ENCODE measurements around the gene ITPR2. TPM values are rescaled to one million over a fixed set of nuclear protein-coding genes. Genes with fewer than 3 reads are reported as not detected.

Gene ITPR2
- total RNA-seq, 1 experiment from 2014 or later = 4.0 TPM

DNA sequence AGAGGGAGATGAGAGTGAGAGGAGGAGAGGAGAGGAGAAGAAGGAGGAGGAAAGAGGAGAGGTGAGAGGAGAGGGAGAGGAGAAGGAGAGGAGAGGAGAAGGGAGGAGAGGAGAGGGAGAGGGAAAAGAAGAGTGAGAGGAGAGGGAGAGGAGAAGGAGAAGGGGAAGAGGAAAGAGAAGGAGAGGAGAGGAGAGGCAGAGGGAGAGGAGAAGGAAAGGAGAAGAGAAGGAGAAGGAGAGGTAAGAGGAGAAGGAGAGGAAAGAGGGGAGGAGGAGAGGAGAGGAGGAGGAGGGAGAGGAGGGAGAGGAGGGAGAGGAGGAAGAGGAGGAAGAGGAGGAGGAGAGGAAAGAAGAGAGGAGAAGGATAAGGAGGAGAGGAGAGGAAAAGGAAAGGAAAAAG lies 266.8 kb downstream of the ITPR2 start:
- no peak for ATAC-seq
- CTCF ChIA-PET = no interaction called here
- no peak for DNase-seq

DNA sequence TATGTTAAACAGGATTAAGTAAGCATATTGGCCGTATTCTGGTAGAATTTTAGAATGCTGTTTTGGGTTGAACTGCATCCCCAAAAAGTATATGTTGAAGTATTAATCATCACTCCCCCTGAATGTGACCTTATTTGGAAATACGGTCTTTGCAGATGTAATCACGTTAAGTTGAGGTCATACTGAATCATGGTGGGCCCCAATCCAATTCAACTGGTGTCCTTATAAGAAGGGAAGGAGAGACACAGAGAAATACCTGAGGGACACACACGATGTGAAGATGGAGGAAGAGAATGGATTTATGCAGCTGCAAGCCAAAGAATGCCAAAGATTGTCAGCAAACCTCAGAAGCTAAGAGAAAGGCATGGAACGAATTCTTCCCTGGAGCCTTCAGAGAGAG lies 268.6 kb downstream of the ITPR2 start:
- H4K20me1 ChIP-seq (ENCODE audit: low read length) = no peaks in the 10 kb centered on the region
- CTCF ChIA-PET = no interaction called here
- no peak overlapping the region for H3K4me2 ChIP-seq (ENCODE audit: low read length)
- DNase-seq = no peak
- H3K4me1 ChIP-seq (ENCODE audit: insufficient read depth, low read length) = no peaks in the 10 kb centered on the region
- H3K9me2 ChIP-seq (replicated peaks; ENCODE audit: low read length) = no peaks in the 10 kb centered on the region
- H3K79me2 ChIP-seq (ENCODE audit: low read length) = no peaks in the 10 kb centered on the region
- BruUV-seq (replicated peaks) = no TSS peak
- no peak overlapping the region for H3K27ac ChIP-seq (ENCODE audit: low read length)
- H3K9me3 ChIP-seq (ENCODE audit: low read length) = no peaks in the 10 kb centered on the region
- H3K36me3 ChIP-seq (ENCODE audit: low read depth, low read length) = no peaks in the 10 kb centered on the region
- POLR2A ChIA-PET (ENCODE audit: unreplicated experiment) = interaction anchor here (0.6 kb wide), 1 partner anchor 457 kb away, joined by 14 read pairs; no protein-coding TSS in a partner anchor
- no peaks in the 10 kb centered on the region for H3F3A ChIP-seq (ENCODE audit: low read length, unreplicated experiment)
- no peak for ATAC-seq
- no peak overlapping the region for H3K9ac ChIP-seq (ENCODE audit: low read length)
- no peaks in the 10 kb centered on the region for H3K27me3 ChIP-seq (ENCODE audit: low read length)
- no peak overlapping the region for H3K4me3 ChIP-seq (ENCODE audit: low read length)
- no peak overlapping the region for H2AFZ ChIP-seq (ENCODE audit: low read length)
- TF ChIP-seq EZH2 (IDR thresholded peaks at IDR 0.05; ENCODE audit: low read length, unreplicated experiment) = no peak
- TF ChIP-seq, protein P1, sequence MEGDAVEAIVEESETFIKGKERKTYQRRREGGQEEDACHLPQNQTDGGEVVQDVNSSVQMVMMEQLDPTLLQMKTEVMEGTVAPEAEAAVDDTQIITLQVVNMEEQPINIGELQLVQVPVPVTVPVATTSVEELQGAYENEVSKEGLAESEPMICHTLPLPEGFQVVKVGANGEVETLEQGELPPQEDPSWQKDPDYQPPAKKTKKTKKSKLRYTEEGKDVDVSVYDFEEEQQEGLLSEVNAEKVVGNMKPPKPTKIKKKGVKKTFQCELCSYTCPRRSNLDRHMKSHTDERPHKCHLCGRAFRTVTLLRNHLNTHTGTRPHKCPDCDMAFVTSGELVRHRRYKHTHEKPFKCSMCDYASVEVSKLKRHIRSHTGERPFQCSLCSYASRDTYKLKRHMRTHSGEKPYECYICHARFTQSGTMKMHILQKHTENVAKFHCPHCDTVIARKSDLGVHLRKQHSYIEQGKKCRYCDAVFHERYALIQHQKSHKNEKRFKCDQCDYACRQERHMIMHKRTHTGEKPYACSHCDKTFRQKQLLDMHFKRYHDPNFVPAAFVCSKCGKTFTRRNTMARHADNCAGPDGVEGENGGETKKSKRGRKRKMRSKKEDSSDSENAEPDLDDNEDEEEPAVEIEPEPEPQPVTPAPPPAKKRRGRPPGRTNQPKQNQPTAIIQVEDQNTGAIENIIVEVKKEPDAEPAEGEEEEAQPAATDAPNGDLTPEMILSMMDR (conservative IDR thresholded peaks at IDR 0.05; ENCODE audit: low read depth, low read length) = no peak
- intact Hi-C loops (cut with micrococcal nuclease) = no loop called here

More for the DNA sequence above, 266.8 kb downstream of the ITPR2 start:
- Histone ChIP-seq H4K20me1 (ENCODE audit: low read length) (no peaks in the 10 kb centered on the region), H3K27me3 (ENCODE audit: low read length) (no peaks in the 10 kb centered on the region), H3K9me2 (replicated peaks; ENCODE audit: low read length) (no peaks in the 10 kb centered on the region), H3K9me3 (ENCODE audit: low read length) (no peaks in the 10 kb centered on the region), H3K36me3 (ENCODE audit: low read depth, low read length) (no peaks in the 10 kb centered on the region), H3K4me3 (ENCODE audit: low read length) (no peak overlapping the region), H3F3A (ENCODE audit: low read length, unreplicated experiment) (no peaks in the 10 kb centered on the region), H3K9ac (ENCODE audit: low read length) (no peak overlapping the region), H2AFZ (ENCODE audit: low read length) (no peak overlapping the region), H3K27ac (ENCODE audit: low read length) (no peak overlapping the region), H3K4me1 (ENCODE audit: insufficient read depth, low read length) (no peaks in the 10 kb centered on the region), H3K79me2 (ENCODE audit: low read length) (no peaks in the 10 kb centered on the region), H3K4me2 (ENCODE audit: low read length) (no peak overlapping the region)
- intact Hi-C loops (cut with micrococcal nuclease) = no loop called here
- BruUV-seq (replicated peaks) = no TSS peak
- TF ChIP-seq, protein P1 (conservative IDR thresholded peaks at IDR 0.05; ENCODE audit: low read depth, low read length) = no peak
- no peak for TF ChIP-seq EZH2 (IDR thresholded peaks at IDR 0.05; ENCODE audit: low read length, unreplicated experiment)
- POLR2A ChIA-PET (ENCODE audit: unreplicated experiment) = no interaction called here

DNA sequence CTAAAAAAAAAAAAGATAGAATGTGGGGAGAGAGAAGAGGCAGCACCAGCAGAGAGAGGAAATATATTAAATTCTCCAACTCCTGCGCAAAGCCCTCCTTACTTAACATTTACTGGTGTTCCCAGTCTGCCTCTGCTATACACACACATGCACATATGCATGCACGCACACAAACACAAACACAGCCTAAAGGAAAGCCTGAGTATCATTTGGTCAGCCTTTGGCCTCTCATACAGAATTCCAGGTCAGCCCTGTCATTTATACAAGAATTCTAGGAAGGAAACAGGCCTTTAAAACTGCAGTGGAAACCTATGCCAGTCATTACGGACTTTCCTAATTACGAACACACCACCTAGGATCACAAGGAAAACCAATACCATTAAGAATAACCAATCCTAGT lies 269.4 kb downstream of the ITPR2 start:
- no peak for ATAC-seq
- CTCF ChIA-PET = no interaction called here
- BruUV-seq (replicated peaks) = no TSS peak

More for the DNA sequence above, 269.4 kb downstream of the ITPR2 start:
- intact Hi-C loops (cut with micrococcal nuclease) = no loop called here
- no peak overlapping the region for H3K27ac ChIP-seq (ENCODE audit: low read length)
- H3K4me2 ChIP-seq (ENCODE audit: low read length) = no peak overlapping the region
- H3K9me3 ChIP-seq (ENCODE audit: low read length) = no peaks in the 10 kb centered on the region
- no peaks in the 10 kb centered on the region for H3K36me3 ChIP-seq (ENCODE audit: low read depth, low read length)
- H3F3A ChIP-seq (ENCODE audit: low read length, unreplicated experiment) = no peaks in the 10 kb centered on the region
- H3K9ac ChIP-seq (ENCODE audit: low read length) = no peak overlapping the region
- no peaks in the 10 kb centered on the region for H3K4me1 ChIP-seq (ENCODE audit: insufficient read depth, low read length)
- POLR2A ChIA-PET (ENCODE audit: unreplicated experiment) = no interaction called here
- no peak for TF ChIP-seq EZH2phosphoT487 (IDR thresholded peaks at IDR 0.05; ENCODE audit: borderline replicate concordance, low read length)
- TF ChIP-seq, protein P1 (conservative IDR thresholded peaks at IDR 0.05; ENCODE audit: low read depth, low read length) = no peak
- TF ChIP-seq EZH2 (IDR thresholded peaks at IDR 0.05; ENCODE audit: low read length, unreplicated experiment) = no peak
- H2AFZ ChIP-seq (ENCODE audit: low read length) = no peak overlapping the region
- no peaks in the 10 kb centered on the region for H3K79me2 ChIP-seq (ENCODE audit: low read length)
- no peaks in the 10 kb centered on the region for H4K20me1 ChIP-seq (ENCODE audit: low read length)
- H3K9me2 ChIP-seq (replicated peaks; ENCODE audit: low read length) = no peaks in the 10 kb centered on the region
- no peaks in the 10 kb centered on the region for H3K27me3 ChIP-seq (ENCODE audit: low read length)
- no peak overlapping the region for H3K4me3 ChIP-seq (ENCODE audit: low read length)
- DNase-seq = no peak

All from PC-3 (cell line).